ENCODE data around the gene IGFN1.

The IGFN1 gene

GRCh38 chr1:201266774-201267173, 76.2 kb downstream of the IGFN1 start:
- DNase-seq (ENCODE audit: low read depth) = peak; percentile 55

- DNase-seq (ENCODE audit: low read depth) = peak; percentile 23
These were observed 77.0 kb downstream of the IGFN1 start for GRCh38 chr1:201267481-201268229.

- peak; percentile 29 for DNase-seq (ENCODE audit: low read depth)
These were observed 78.1 kb downstream of the IGFN1 start for GRCh38 chr1:201268604-201269151.

- DNase-seq (ENCODE audit: low read depth) = no peak
These were observed 78.7 kb downstream of the IGFN1 start for GRCh38 chr1:201269281-201269680.

- no peak for DNase-seq (ENCODE audit: low read depth)
These were observed 79.3 kb downstream of the IGFN1 start for GRCh38 chr1:201269900-201270410.

- DNase-seq (ENCODE audit: low read depth) = no peak
These were observed 80.2 kb downstream of the IGFN1 start for GRCh38 chr1:201270616-201271390.

GRCh38 chr1:201272799-201273198, 82.2 kb downstream of the IGFN1 start:
- no peak for DNase-seq (ENCODE audit: low read depth)

GRCh38 chr1:201274616-201275252, 84.1 kb downstream of the IGFN1 start:
- DNase-seq (ENCODE audit: low read depth) = no peak

GRCh38 chr1:201275253-201275666, 84.6 kb downstream of the IGFN1 start:
- no peak for DNase-seq (ENCODE audit: low read depth)

GRCh38 chr1:201276891-201277290, 86.3 kb downstream of the IGFN1 start:
- no peak for DNase-seq (ENCODE audit: low read depth)

GRCh38 chr1:201277441-201277840, 86.8 kb downstream of the IGFN1 start:
- DNase-seq (ENCODE audit: low read depth) = no peak

Data from GM04503 (cell line).